NCI-H1048 (cell line): ENCODE data around the gene SLC16A7.
"Not testable (repeated sequence)": the region's sequence is repeated elsewhere in the genome, so short reads cannot be mapped to it uniquely, and the experiment has no call there.

Experiments
- DNase-seq: peaks from one replicate; lab custom pipeline; 2025; lab: John Stamatoyannopoulos, UW

The SLC16A7 gene, protein sequence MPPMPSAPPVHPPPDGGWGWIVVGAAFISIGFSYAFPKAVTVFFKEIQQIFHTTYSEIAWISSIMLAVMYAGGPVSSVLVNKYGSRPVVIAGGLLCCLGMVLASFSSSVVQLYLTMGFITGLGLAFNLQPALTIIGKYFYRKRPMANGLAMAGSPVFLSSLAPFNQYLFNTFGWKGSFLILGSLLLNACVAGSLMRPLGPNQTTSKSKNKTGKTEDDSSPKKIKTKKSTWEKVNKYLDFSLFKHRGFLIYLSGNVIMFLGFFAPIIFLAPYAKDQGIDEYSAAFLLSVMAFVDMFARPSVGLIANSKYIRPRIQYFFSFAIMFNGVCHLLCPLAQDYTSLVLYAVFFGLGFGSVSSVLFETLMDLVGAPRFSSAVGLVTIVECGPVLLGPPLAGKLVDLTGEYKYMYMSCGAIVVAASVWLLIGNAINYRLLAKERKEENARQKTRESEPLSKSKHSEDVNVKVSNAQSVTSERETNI

DNA sequence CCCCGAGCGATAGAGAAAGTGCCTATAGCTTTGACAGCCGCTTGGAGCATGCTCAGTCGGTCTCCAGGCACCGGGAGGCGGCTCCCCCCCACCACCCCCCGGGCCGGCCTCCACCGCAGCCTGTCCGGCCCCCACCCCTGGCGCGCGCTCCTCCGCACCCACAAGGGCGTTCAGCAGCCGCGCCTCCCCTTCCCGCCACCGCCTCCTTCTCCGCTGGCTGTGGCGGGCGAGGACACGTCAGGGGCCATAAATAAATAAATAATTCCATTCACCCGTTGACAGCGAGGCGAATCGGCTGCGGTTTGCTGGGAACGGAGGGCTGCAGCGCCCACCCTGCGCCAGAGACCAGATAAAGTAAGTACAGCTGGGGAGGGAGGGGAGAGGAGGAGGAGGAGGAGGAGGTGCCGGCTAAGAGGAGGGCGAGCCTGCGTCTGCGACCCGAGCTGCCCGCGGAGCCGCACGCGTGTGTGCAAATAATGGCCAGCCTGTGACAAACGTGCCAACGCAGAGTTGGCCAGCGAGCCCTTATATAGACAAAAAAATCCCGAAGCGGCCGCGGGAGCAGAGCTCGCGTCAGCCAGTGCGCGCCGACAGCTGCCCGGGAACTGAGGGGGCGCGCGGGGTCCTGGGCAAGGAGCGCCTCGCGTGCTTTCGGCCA, at the start of gene SLC16A7:
Gene SLC16A7, plus strand, starts transcription at position 147 of the 658 bp plus-strand sequence. CDS start 108,773 bp downstream, outside the sequence.
- DNase-seq = no peak

DNA sequence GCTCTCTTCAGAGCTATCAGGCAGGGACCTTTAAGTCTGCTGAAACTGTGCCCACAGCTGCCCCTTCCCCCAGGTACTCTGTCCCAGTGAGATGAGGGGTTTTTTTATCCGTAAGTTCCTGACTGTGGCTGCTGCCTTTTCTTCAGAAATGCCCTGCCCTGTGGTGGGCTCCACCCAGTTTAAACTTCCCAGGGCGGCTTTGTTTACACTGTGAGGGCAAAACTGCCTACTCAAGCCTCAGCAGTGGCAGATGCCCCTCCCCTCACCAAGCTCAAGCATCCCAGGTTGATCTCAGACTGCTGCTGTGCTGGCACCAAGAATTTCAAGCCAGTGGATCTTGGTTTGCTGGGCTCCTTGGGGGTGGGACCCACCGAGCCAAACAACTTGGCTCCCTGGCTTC, 46.9 kb upstream of the SLC16A7 start:
- DNase-seq = no peak

DNA sequence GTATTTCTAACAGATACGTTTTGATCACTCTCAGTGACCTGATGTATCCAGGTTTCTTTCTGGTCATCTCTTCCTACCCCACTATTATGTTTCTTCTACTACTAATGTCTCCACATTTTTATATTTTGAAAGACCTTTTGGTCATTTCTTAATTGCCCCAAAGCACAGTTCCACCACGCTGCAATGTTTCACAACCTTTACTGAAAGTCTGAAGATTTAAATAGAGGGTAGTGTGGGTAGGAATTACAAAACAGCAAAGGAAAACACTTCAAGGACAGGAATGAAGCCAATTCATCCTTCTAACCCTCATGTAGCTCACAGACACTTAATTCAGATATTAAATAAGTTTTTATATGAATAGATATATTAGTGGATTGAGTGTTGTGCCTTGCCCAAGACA, 36.1 kb upstream of the SLC16A7 start:
- DNase-seq = no peak

DNA sequence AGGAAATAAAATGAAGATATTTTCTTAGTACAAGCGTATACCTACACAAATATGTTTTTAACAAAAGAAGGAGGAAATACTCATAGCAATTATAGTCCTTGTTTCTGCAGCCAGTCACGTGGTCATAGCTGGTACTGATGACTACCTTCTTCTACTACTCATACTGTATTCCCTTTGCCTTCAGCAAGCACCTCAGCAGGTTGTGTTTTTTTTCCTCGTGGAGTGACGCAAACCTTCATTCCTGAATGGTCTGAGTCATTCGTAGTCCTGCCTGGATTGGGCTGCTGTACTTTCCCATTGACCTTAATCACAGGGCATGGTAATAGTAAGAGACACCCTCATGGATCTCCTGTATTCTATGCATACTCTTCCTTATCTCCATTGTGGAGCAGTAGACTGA, 25.7 kb upstream of the SLC16A7 start:
- DNase-seq = no peak

DNA sequence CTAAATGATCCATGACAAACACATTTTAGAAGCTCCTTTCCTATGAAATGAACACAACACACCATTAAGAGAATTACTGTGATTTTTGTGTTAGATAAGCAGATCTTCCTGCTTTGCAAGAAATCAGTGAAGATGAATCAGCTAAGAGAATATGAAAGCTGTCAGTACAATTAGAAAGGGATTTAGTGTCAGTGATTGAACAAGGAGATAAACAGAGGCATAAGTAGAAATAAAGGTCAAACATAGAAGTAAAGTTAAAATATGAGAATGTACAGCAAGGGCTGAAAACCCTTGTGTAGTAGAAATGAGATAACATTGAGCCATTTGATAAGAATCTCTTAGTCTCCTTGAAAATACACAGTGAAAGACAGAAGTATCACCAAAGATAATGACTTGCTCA, 21.4 kb upstream of the SLC16A7 start:
- DNase-seq = no peak

DNA sequence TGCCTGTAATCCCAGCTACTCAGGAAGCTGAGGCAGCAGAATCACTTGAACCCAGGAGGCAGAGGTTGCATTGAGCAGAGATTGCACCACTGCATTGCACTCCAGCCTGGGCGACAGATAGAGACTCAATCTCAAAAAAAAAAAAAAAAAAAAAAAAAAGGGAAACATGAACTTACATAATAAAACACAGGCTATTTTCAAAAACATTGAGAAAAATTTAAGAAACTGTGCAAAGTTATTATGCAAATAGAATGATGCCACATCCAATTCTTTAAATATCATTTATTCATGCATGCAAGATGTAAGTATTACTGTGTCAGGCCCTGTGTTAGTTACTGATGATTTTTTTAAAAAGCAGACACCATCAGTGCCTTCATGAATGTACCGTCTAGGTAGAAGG, 20.0 kb upstream of the SLC16A7 start:
- no peak for DNase-seq

DNA sequence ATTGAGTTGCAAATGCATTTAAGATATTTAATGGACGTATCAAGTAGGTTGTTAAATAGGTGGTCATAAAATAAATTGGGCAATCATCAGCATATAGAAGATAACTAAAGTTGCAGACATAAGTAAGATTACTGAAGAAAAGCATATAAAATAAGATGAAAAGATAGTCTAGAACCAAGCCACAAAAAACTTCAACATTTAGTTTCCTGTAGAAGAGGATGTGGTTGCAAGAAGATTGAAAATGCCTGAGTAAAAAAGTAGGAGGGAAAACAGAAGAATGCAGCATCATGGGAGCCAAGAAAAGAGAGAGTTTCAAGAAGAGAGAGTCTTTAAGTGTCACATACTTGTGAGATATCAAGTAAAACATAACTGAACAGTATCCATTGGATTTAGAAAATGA, 17.6 kb upstream of the SLC16A7 start:
- DNase-seq = no peak

DNA sequence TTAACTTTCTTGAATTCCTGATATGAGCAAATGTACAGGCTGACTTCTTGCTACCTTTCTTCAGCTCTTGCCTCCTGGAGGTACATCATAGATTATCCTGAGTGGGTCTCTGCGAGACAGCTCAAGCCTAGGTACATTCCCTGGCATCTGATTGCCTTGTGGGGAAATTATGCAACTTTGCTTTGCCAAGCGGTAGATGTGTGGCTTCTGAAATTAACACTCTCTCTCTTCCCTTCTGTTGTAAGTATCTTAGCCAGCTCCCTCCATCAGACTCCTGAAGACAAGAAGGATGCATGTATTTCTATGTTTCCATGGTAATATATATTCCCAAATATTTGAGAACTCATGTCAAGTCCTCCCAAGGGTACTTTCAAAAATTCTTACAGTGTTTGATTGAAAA, 16.2 kb upstream of the SLC16A7 start:
- no peak for DNase-seq

DNA sequence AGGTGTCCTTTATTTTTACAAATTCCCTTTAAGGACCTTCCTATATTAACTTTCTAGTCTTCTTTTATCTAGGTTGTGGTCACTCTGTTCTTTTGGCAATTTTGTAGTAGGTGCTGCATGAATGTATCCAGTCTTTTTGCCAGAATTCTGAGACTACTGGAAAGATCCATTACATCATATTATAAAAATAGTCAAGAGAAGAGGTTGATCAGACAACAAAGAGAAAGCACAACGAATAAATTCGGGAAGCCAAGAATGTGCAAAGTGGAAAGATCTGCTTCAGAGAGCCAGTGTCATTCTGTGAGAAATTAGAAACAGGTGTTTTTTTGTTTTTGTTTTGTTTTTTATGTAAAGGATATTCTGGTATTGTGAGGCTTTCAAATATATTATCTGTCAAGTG, 15.8 kb upstream of the SLC16A7 start:
- DNase-seq = no peak

DNA sequence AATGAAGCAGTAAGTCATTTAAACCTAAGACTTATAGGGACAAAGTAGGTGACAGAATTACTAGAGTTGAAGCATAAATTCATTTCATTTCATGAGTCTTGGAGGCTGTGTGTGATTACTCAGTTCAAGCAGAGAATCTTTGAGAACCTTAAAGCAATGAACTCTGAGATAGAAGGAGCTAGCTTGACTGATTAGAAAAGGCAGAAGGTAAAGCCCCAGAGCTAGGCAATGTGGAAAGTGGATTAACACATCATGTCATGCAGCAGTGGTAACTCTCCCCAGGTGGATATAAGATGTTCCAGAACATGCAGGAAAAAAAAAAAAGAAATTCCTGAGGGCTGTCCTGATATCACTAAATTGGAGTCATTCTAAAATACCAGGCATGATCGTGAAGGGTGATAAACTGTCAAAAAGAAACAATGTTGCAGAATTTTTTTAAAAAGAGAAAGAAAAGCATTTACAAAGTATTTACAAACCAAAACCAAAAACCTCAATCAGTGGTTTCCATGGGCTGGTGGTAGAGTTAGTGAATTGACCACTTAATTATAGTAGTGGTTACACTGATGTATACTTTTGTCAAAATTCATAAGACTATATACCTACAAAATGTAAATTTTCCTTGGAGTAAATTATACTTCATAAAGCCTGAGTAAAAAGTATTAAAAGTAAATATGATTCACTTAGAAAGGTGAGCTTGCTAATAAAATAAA, 12.7 kb upstream of the SLC16A7 start:
- DNase-seq = no peak

DNA sequence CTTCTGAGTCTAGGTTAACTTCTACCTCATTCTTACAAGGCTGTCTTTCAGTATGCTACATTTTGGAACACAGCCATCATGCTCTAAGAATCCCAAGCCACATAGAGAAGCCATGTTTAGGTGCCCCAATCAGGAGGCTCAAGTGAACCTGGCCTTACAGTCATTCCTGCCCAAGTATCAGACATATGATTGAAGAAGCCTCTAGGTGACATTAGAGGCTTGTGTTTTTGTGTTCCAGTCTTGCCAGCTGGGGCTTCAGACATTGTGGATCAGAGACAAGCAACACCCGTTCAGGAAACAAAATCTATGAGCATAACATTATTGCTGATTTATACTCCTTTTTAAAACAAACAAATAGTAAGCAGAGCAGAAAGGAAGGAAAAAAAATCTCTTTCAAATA, 8.1 kb upstream of the SLC16A7 start:
- DNase-seq = no peak

DNA sequence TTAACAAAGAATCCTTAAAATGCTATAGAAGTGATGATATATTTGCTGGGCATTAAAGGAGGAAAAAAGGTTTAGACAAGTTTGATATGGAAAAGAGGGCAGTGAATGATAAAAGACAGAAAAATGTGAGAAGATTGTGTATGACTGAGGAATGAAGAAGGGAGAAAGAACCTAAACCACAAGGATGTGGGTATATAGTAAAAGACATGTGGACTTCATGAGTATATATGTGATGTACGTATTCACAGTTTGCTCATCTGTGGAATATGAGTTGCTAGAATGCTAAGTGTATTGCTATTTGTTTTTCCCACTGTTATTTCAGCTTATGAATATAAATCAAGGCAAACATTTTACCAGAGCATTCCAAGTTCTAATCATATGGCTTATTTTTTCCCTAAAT, 2.1 kb upstream of the SLC16A7 start:
- DNase-seq = no peak

DNA sequence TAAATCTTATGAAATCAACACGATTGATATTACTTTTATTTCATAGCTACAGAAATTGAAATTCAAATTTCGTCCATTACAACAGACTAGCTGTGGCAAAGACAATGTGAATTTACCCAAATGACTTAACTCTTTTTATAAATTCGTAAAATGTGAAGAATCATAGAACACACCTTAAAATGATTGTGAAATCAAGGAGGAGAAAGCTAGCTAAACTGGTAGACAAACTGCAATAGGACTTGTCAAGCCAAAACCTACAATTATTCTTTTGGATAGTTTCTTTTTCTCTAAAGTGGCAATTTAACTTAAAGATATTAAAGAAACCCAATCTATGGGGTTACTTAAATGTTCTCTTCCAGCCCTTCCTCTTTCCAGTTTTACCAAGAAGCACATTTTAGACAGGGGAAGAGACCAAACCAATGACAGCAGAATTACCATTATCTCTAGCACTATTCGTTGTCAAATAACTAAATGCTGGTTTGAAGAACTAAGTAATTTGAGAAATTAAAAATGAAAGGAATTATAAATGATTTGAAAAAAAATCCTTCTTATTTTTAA, 807 bp upstream of the SLC16A7 start:
- no peak for DNase-seq

DNA sequence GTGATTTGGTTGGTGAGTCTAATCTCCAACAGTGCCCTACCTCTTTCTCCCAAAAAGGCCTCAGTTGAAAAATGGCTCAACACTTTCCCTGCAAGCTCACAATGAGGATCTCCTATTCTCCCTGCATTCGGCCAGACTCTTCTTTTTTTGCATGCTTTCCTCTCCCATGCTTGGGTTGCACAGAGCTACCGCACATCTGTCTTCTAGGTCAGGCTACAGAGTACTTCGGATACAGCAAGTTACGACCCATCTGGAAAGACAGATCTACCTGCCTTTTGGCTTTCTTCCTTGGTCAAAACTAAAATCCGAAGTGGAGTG, 305 bp upstream of the SLC16A7 start:
- no peak for DNase-seq

DNA sequence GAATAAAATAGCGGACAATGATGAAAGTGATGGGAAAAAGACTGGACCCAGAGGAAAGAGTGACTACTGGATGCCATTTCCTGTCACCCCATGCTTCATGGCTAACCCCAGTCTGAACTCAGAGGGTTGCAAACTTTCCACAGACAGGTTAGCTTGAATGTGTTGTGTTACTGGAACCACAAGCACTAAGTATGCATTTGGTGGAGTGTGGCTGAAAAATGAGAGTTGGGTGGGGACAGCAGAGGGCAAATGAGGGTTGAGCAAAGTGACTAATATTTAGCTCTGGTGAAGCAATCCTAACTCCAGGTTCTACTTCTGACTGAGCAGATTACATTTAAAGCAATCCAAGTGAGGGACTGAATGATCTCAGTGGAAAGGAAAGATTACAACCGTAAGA, 1.6 kb downstream of the SLC16A7 start:
- no peak for DNase-seq

DNA sequence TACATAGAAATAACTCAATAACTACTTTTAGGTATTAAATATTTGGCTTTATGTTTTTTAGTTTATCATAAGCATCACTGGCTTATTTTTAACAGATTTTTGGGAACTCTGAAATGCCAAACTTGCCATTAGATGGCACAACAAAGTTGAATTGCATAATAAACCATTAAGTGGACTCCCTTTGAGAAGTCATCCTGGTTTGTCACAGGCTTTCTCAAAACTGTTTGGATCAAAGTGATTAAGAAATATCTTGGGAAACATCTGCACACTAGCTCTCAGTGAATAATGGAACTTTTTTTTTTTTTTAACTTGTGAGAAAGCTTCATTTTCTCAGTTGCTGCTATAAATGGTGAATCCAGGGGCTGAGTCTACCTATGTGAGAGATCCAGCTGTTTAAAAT, 4.3 kb downstream of the SLC16A7 start:
- DNase-seq = no peak

DNA sequence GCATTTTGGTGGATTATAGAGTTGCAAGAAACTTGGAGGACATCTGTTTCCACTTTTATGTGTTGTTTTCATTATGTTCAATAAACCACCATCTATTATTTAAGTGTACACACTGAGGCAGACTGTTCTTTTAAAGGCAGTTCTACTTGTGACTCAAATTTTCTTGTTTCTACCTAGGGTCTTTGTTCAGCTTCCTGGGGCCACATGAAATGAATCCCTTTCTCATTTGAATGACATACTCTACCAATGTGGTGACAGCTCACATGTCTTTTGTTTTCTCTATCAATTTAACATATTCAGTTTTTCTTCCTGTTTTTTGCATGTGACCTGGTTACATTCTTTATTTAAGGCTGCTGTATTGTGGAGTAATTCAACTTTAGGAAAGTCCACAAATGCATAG, 7.9 kb downstream of the SLC16A7 start:
- DNase-seq = no peak

DNA sequence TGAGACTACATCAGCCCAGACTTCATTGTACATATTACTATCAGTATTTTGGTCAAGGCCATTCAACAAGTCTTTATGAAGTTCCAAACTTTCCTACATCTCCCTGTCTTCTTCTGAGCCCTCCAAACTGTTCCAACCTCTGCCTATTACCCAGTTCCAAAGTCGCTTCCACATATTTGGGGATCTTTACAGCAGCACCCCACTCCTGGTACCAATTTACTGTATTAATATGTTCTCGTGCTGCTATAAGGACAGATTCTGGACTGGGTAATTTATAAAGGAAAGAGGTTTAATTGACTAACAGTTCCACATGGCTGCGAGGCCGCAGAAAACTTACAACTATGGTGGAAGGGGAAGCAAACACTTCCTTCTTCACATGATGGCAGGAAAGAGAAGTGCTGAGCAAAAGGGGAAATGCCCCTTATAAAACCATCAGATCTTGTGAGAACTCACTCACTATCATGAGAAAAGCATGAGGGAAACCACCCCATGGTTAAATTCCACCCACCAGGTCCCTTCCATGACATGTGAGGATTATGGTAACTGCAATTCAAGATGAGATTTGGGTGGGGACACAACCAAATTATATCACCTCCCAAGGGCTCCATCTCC, 17.1 kb downstream of the SLC16A7 start:
- DNase-seq = not testable (repeated sequence)

DNA sequence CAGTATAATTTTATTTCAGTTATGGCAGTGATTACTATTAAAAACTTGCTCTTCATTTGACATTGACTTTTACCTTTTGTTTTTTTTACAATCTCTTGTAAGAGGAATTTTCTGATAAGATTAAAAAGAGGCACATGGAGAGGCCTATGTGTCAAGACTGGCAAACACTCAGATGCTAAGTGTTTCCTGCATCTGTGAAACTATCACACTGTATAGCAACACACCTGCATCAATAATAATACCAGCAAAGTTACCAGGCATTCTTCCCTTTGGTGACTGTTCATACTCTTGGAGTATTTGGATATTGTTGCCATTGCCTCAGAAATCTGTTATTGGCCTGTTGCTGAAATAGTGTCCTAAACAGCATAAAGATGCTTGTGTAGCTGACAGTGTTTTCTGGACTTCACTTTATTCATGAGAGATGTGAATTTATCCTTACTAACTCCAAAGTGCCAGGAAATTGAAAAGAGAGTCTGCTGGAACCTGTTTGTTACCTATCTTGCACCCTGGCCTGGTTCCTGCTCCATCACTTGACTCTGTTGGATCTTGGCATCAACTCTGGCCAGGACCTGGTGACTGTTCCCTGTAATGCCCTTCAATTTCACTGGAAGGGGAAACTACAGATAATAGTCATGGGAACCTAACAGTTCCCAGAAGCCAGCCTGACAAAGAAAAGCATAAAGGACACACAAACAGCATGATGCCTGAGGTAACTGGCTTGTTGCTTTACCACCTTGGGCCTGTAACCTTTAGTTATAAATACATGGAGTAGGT, 19.8 kb downstream of the SLC16A7 start:
- DNase-seq = no peak

DNA sequence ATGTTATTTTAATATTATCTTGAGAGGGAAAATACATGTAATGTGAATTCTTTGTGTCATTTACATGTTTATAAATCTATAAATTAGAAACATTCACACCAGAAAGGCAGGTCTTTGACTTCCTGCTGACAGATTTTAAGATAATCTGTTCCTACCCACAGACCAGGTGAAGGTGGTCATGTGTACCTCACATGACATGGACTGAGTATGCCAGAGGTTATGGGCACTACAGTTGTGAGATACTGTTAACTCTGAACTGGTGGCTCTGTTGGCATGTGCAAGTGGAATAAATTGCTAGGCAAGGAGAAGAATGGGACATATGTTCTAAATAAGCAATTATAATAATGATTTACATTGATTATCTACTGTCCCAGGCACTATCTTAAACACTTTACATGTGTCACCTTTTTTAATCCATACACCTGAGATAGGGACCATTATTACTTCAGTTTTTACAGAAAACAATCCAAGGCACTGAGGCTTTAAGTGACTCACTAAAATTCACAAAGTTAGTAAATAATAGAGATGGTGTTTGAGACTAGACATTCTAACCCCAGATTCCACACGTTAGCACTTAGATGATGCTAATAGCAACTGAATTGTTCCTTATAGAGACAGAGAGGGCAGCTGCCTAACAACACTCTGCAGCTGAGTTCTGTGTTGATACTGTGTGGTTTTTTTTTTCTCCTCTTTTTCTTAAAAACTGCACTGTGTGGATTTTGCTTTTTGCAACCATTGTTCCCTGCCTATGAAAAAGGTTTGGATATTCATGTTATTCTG, 23.8 kb downstream of the SLC16A7 start:
- DNase-seq = no peak

DNA sequence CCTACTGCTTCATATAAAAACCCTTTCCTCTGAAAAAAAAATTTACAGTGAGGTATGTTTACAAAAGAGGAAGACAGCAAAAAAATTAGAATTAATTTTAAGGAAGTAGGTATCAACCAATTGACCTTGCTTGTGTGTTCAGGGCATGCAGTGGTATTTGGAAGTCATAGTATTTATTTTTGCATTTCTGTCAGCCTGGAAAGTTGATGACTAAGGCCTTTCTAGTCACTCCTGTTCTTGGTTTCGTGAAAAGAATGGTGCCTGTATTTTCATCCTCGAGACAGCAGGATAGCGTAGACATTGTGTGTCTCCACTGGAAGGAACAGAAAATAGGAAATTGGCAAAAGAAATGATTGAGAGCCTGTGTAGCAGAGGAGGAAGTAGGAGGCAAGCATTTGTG, 24.5 kb downstream of the SLC16A7 start:
- no peak for DNase-seq
